Gastrocnemius medialis (tissue), 4 donors: ENCODE results near the gene CYSRT1. TPM values are rescaled to one million over a fixed set of nuclear protein-coding genes. Genes with fewer than 3 reads are reported as not detected.
"Not testable (repeated sequence)": the region's sequence is repeated elsewhere in the genome, so short reads cannot be mapped to it uniquely, and the experiment has no call there.

Experiments
- ATAC-seq, 2 donors: fragments of 150-250 bp; one replicate each; pipeline ENCODE4 v1.9.1; 2016
- DNase-seq, 2 donors: peaks; one replicate each; pipeline ENCODE4 v3.0.0-alpha.2; 2019
- H3K27ac ChIP-seq, 4 donors: fragments of 200-600 bp; sonication (generic); 1 replicate in 1 of 4; 2 replicates in 3 of 4; pipeline ENCODE4 v1.5.1; 2016 to 2018; ENCODE audit warnings: mild to moderate bottlenecking in 2 of 4, moderate library complexity in 1 of 4
- H3K27me3 ChIP-seq, 3 donors: fragments of 200-600 bp; sonication (generic) in 2 of 3; 1 replicate in 1 of 3; 2 replicates in 2 of 3; pipeline versions ENCODE4 v1.5.1 to v1.6.0; 2016 to 2019; ENCODE audit warnings: mild to moderate bottlenecking in 1 of 3, moderate library complexity in 1 of 3
- H3K36me3 ChIP-seq, 2 donors: fragments of 200-600 bp; sonication (generic) in 1 of 2; one replicate each; pipeline ENCODE4 v1.5.1; 2017 to 2018
- H3K4me1 ChIP-seq, 2 donors: fragments of 200-600 bp; sonication (generic) in 1 of 2; one replicate each; pipeline ENCODE4 v1.5.1; 2016 to 2017; ENCODE audit warnings: mild to moderate bottlenecking in 2 of 2
- H3K4me3 ChIP-seq, 4 donors: fragments of 200-600 bp; sonication (generic) in 3 of 4; 1 replicate in 1 of 4; 2 replicates in 3 of 4; pipeline ENCODE4 v1.5.1; 2016 to 2019; ENCODE audit warnings: mild to moderate bottlenecking in 2 of 4
- H3K9me3 ChIP-seq, 3 donors: fragments of 200-600 bp; sonication (generic) in 2 of 3; 1 replicate in 1 of 3; 2 replicates in 2 of 3; pipeline ENCODE4 v1.5.1; 2016 to 2019
- CTCF ChIP-seq, 5 experiments: fragments of 450-650 bp in 3 of 5; fragments of 200-600 bp in 2 of 5; sonication (generic) in 2 of 5; IDR thresholded peaks in 4 of 5; conservative IDR thresholded peaks in 1 of 5; 1 replicate in 4 of 5; 2 replicates in 1 of 5; pipeline ENCODE4 v1.5.1; 2016 to 2019; ENCODE audit warnings: antibody characterized with exemption in 5 of 5, mild to moderate bottlenecking in 3 of 5, moderate library complexity in 3 of 5
- POLR2A ChIP-seq, 2 donors: fragments of 450-650 bp; IDR thresholded peaks; one replicate each; pipeline ENCODE4 v1.6.1; 2017; ENCODE audit warnings: antibody characterized with exemption in 2 of 2, mild to moderate bottlenecking in 2 of 2, moderate library complexity in 2 of 2
- in situ Hi-C, 4 donors: fragments of 200-750 bp; cut with MboI; loops; one replicate each; pipeline versions ENCODE4 v1.15.0 to v1.8.0; 2017; ENCODE audit warnings: low sequenced_read_pairs in 4 of 4
- intact Hi-C: fragments of 100-400 bp; cut with DNase I; formaldehyde crosslinking; loops from one replicate; pipeline ENCODE4 v1.15.1; 2023; ENCODE audit warnings: low total_unique reads
- total RNA-seq, 4 donors: library from RNA; depleted of rRNA; stranded (reverse); fragments of >200 nt; gene quantifications; one replicate each; pipeline versions ENCODE4 v1.1.0 to v1.2.3, GENCODE V29; 2016

Gene CYSRT1
- total RNA-seq, 4 donors from 2014 or later = 0.42 TPM; not detected in 3

- Histone ChIP-seq H3K4me1 (peaks cover 60 to 77% of the 10 kb centered on the region in 2 donors), H3K27ac (peak within 1 kb of the TSS; percentile 93 to 98 (median 97)), H3K36me3 (peaks cover 0 to 23% of the 10 kb centered on the region in 2 donors), H3K9me3 (no peaks in the 10 kb centered on the region), H3K4me3 (peak within 1 kb of the TSS; percentile 79 to 100 (median 85)), H3K27me3 (no peaks in the 10 kb centered on the region)
- in situ Hi-C loops (no loop called here), intact Hi-C loops (loop anchor here (1.0 to 5.0 kb wide), 4 partner anchors 14 to 52 kb away; partner anchors contain the start of genes ANAPC2, NELFB, SSNA1 and TPRN)
- ATAC-seq (peak; percentile 92 to 94), DNase-seq (peak; percentile 99 to 100)
- TF ChIP-seq POLR2A (IDR thresholded peaks at IDR 0.05) (peak; percentile 100), CTCF (IDR thresholded peaks at IDR 0.05 in 4 of 5, conservative IDR thresholded peaks at IDR 0.05 in 1 of 5) (peak in 1 of 5 experiments; percentile 19)
Measured at GRCh38 chr9:137240841-137241489, 16.0 kb downstream of the CYSRT1 start, which contains the start of gene TUBB4B. TUBB4B (plus strand) TSS chr9:137241287; CDS start chr9:137241361, 74 bp downstream.

GRCh38 chr9:137241490-137242268 is 16.7 kb downstream of the CYSRT1 start:
- no peak for TF ChIP-seq CTCF (IDR thresholded peaks at IDR 0.05 in 4 of 5, conservative IDR thresholded peaks at IDR 0.05 in 1 of 5)
- TF ChIP-seq POLR2A (IDR thresholded peaks at IDR 0.05) = peak in 1 of 2 donors; percentile 62
- in situ Hi-C loops (no loop called here), intact Hi-C loops (loop anchor here (1.0 to 5.0 kb wide), 4 partner anchors 14 to 53 kb away; partner anchors contain the start of genes ANAPC2, NELFB, SSNA1 and TPRN)
- Histone ChIP-seq H3K27me3 (no peaks in the 10 kb centered on the region), H3K36me3 (peaks cover 0 to 23% of the 10 kb centered on the region in 2 donors), H3K27ac (peak overlapping the region; percentile 89 to 98 (median 93)), H3K4me1 (peaks cover 54 to 70% of the 10 kb centered on the region in 2 donors), H3K9me3 (no peaks in the 10 kb centered on the region), H3K4me3 (peak overlapping the region; percentile 75 to 100 (median 85))
- peak; percentile 34 to 35 for ATAC-seq
- DNase-seq = peak; percentile 41 to 64

- intact Hi-C loops (loop anchor here (5.0 kb wide), 1 partner anchor 40 kb away; the partner anchor contains the start of gene TPRN), in situ Hi-C loops (no loop called here)
- Histone ChIP-seq H3K27me3 (no peaks in the 10 kb centered on the region), H3K27ac (peak overlapping the region; percentile 89 to 98 (median 93)), H3K4me1 (peaks cover 53 to 68% of the 10 kb centered on the region in 2 donors), H3K9me3 (no peaks in the 10 kb centered on the region), H3K4me3 (peak overlapping the region; percentile 75 to 100 (median 85)), H3K36me3 (peaks cover 0 to 23% of the 10 kb centered on the region in 2 donors)
- ATAC-seq = no peak
- no peak for DNase-seq
- TF ChIP-seq POLR2A (IDR thresholded peaks at IDR 0.05) (no peak), CTCF (IDR thresholded peaks at IDR 0.05 in 4 of 5, conservative IDR thresholded peaks at IDR 0.05 in 1 of 5) (no peak)
Measured at GRCh38 chr9:137242269-137243203, 17.6 kb downstream of the CYSRT1 start.

GRCh38 chr9:137243266-137243625 is 18.3 kb downstream of the CYSRT1 start:
- H3K4me3 ChIP-seq, in situ Hi-C loops, DNase-seq, ATAC-seq, H3K9me3 ChIP-seq, H3K27me3 ChIP-seq: not testable (repeated sequence)
- Histone ChIP-seq H3K4me1 (peaks cover 53 to 67% of the 10 kb centered on the region in 2 donors), H3K27ac (peak overlapping the region in 2 of 4 donors; percentile 93 to 98), H3K36me3 (peaks cover 0 to 23% of the 10 kb centered on the region in 2 donors)
- intact Hi-C loops = loop anchor here (5.0 kb wide), 1 partner anchor 41 kb away; the partner anchor contains the start of gene TPRN
